ENCODE data around the gene CTTNBP2. TPM values are rescaled to one million over a fixed set of nuclear protein-coding genes. Genes with fewer than 3 reads are reported as not detected.
"Not testable (repeated sequence)": the region's sequence is repeated elsewhere in the genome, so short reads cannot be mapped to it uniquely, and the experiment has no call there.

Gene CTTNBP2
- total and polyA plus RNA-seq, 2 donors (not counting 1 experiment from before 2014, with no cell fraction given): 8.3 to 12.0 TPM

DNA sequence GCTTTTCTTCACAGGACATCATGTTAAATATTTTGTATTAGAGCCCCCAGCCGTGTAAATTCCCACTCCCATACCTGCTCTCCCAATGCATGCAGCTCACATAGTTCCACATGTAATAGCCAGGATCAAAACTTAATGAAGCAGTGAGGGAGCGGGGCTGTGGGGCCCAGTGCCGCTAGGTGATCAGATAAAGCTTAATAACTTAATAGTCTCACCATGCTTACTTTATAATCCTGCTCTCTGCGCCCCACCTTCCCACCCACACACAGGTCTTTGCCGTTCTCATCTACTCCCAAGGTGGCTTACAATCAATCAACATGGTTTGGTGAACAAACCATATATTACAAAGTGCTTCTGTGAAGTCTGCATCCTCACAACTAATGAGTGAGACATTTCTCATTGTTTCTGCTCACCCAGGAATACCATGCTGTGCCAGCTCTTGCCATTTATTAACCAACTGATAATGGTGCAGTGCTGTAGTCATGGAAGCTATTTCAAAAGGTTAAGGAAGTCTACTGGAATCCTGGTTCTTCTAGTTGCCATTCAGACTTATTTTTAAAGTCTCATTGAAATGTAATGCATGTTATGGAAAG, 156.4 kb downstream of the CTTNBP2 start:
- H3K9ac ChIP-seq (ENCODE audit: insufficient read depth, low read length): no peak overlapping the region
- no peak for TF ChIP-seq EZH2 (IDR thresholded peaks at IDR 0.05; ENCODE audit: low read length, missing control alignments)
- TF ChIP-seq CTCF (conservative IDR thresholded peaks at IDR 0.05 in 1 of 2, IDR thresholded peaks at IDR 0.05 in 1 of 2; ENCODE audit: low read depth in 1 of 2, low read length in 2 of 2): no peak
- H3K36me3 ChIP-seq (ENCODE audit: control insufficient read depth, insufficient read depth, low read length): no peaks in the 10 kb centered on the region
- no peaks in the 10 kb centered on the region for H4K20me1 ChIP-seq (ENCODE audit: control insufficient read depth, extremely low read depth, insufficient read depth, low read length)
- H3K79me2 ChIP-seq (ENCODE audit: control insufficient read depth, insufficient read depth, low read length): no peaks in the 10 kb centered on the region
- H3K4me3 ChIP-seq (replicated peaks in 1 of 4; ENCODE audit: control extremely low read depth in 1 of 4, insufficient read depth in 1 of 4, low read depth in 3 of 4, low read length in 4 of 4): no peak overlapping the region
- no peaks in the 10 kb centered on the region for H3K9me3 ChIP-seq (ENCODE audit: control insufficient read depth, insufficient read depth, low read depth, low read length)
- DNase-seq (ENCODE audit: low read depth in 2 of 2): no peak
- H2AFZ ChIP-seq (ENCODE audit: low read length): no peak overlapping the region
- H3K27ac ChIP-seq (ENCODE audit: insufficient read depth, low read length): no peak overlapping the region
- H3K27me3 ChIP-seq (ENCODE audit: control insufficient read depth, insufficient read depth, low read length): no peaks in the 10 kb centered on the region
- H3K4me1 ChIP-seq (ENCODE audit: control insufficient read depth, extremely low read depth, insufficient read depth, low read length): no peaks in the 10 kb centered on the region
- no peak overlapping the region for H3K4me2 ChIP-seq (ENCODE audit: extremely low read depth, insufficient read depth, low read length)

DNA sequence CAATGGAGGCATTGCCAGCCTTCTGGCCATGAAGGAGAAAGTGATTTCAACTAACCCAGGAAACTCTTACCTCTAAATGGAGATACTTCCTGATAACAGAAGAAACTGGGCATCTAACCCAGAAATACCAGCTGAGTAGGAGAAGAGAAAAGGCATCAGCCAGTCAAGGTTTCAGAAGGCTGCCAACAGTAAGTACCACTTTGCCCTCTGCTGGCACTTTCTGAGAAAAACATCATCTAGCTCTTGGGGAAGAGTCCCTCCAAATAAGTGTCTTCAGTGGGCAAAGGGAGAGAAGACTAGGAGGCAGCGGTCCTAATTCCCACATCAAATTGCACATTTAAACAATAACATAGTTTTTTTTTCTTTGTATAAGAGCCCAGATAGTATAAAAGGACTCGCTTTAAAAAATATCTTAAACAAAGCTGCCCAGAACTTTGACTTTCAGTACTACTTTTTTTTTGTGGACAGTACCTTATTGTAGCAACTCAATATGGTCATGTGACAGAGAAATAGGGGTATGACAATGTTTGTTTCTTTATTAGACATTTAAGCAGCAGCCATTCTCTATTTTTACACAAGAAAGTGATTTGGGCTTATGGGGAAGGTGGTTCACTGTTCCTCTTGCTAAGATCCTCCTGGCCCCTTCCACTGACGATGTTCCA, 157.3 kb downstream of the CTTNBP2 start:
- Histone ChIP-seq H3K36me3 (ENCODE audit: control insufficient read depth, insufficient read depth, low read length) (no peaks in the 10 kb centered on the region), H3K4me3 (replicated peaks in 1 of 4; ENCODE audit: control extremely low read depth in 1 of 4, insufficient read depth in 1 of 4, low read depth in 3 of 4, low read length in 4 of 4) (no peak overlapping the region), H4K20me1 (ENCODE audit: control insufficient read depth, extremely low read depth, insufficient read depth, low read length) (no peaks in the 10 kb centered on the region), H3K27me3 (ENCODE audit: control insufficient read depth, insufficient read depth, low read length) (no peaks in the 10 kb centered on the region), H3K9me3 (ENCODE audit: control insufficient read depth, insufficient read depth, low read depth, low read length) (no peaks in the 10 kb centered on the region), H3K9ac (ENCODE audit: insufficient read depth, low read length) (no peak overlapping the region), H2AFZ (ENCODE audit: low read length) (no peak overlapping the region), H3K79me2 (ENCODE audit: control insufficient read depth, insufficient read depth, low read length) (no peaks in the 10 kb centered on the region), H3K4me1 (ENCODE audit: control insufficient read depth, extremely low read depth, insufficient read depth, low read length) (no peaks in the 10 kb centered on the region), H3K4me2 (ENCODE audit: extremely low read depth, insufficient read depth, low read length) (no peak overlapping the region), H3K27ac (ENCODE audit: insufficient read depth, low read length) (no peak overlapping the region)
- TF ChIP-seq CTCF (conservative IDR thresholded peaks at IDR 0.05 in 1 of 2, IDR thresholded peaks at IDR 0.05 in 1 of 2; ENCODE audit: low read depth in 1 of 2, low read length in 2 of 2) (peak; percentile 59 to 67), EZH2 (IDR thresholded peaks at IDR 0.05; ENCODE audit: low read length, missing control alignments) (no peak)
- peak; percentile 52 to 76 for DNase-seq (ENCODE audit: low read depth in 2 of 2)

DNA sequence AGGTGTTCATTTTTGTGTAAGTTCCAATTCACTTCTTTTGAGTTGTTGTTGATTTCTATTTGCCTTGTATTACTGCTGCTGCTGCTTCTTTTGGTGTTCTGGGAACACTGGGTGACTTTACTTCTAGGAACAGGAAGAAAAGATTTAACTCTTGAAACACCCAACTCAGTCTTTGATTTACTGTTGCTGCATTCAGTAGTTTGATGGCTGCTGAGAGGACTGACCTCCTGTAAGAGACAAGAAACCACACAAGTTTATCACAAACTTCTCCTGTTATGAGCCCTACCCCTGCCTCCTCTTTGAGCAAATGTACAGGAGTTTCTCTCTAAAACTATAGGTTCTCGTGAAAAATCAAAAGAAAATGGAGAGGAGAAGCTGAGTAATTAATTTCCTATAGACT, 161.7 kb downstream of the CTTNBP2 start:
- H3K9me3 ChIP-seq (ENCODE audit: control insufficient read depth, insufficient read depth, low read depth, low read length): no peaks in the 10 kb centered on the region
- H4K20me1 ChIP-seq (ENCODE audit: control insufficient read depth, extremely low read depth, insufficient read depth, low read length): no peaks in the 10 kb centered on the region
- H3K9ac ChIP-seq (ENCODE audit: insufficient read depth, low read length): no peak overlapping the region
- no peak overlapping the region for H3K4me3 ChIP-seq (replicated peaks in 1 of 4; ENCODE audit: control extremely low read depth in 1 of 4, insufficient read depth in 1 of 4, low read depth in 3 of 4, low read length in 4 of 4)
- no peak overlapping the region for H3K27ac ChIP-seq (ENCODE audit: insufficient read depth, low read length)
- no peak for TF ChIP-seq CTCF (conservative IDR thresholded peaks at IDR 0.05 in 1 of 2, IDR thresholded peaks at IDR 0.05 in 1 of 2; ENCODE audit: low read depth in 1 of 2, low read length in 2 of 2)
- no peak for TF ChIP-seq EZH2 (IDR thresholded peaks at IDR 0.05; ENCODE audit: low read length, missing control alignments)
- no peaks in the 10 kb centered on the region for H3K27me3 ChIP-seq (ENCODE audit: control insufficient read depth, insufficient read depth, low read length)
- no peak for DNase-seq (ENCODE audit: low read depth in 2 of 2)
- no peaks in the 10 kb centered on the region for H3K79me2 ChIP-seq (ENCODE audit: control insufficient read depth, insufficient read depth, low read length)
- no peaks in the 10 kb centered on the region for H3K36me3 ChIP-seq (ENCODE audit: control insufficient read depth, insufficient read depth, low read length)
- no peak overlapping the region for H2AFZ ChIP-seq (ENCODE audit: low read length)
- no peak overlapping the region for H3K4me2 ChIP-seq (ENCODE audit: extremely low read depth, insufficient read depth, low read length)
- H3K4me1 ChIP-seq (ENCODE audit: control insufficient read depth, extremely low read depth, insufficient read depth, low read length): no peaks in the 10 kb centered on the region

GRCh38 chr7:117708173-117708572, 165.1 kb downstream of the CTTNBP2 start:
- not testable (repeated sequence) for H3K36me3 ChIP-seq (ENCODE audit: control insufficient read depth, insufficient read depth, low read length); H3K4me3 ChIP-seq (replicated peaks in 1 of 4; ENCODE audit: control extremely low read depth in 1 of 4, insufficient read depth in 1 of 4, low read depth in 3 of 4, low read length in 4 of 4); H3K9me3 ChIP-seq (ENCODE audit: control insufficient read depth, insufficient read depth, low read depth, low read length); H3K9ac ChIP-seq (ENCODE audit: insufficient read depth, low read length); H3K27ac ChIP-seq (ENCODE audit: insufficient read depth, low read length); H3K4me1 ChIP-seq (ENCODE audit: control insufficient read depth, extremely low read depth, insufficient read depth, low read length); DNase-seq (ENCODE audit: low read depth in 2 of 2); H3K79me2 ChIP-seq (ENCODE audit: control insufficient read depth, insufficient read depth, low read length); H3K27me3 ChIP-seq (ENCODE audit: control insufficient read depth, insufficient read depth, low read length); H2AFZ ChIP-seq (ENCODE audit: low read length); H3K4me2 ChIP-seq (ENCODE audit: extremely low read depth, insufficient read depth, low read length); H4K20me1 ChIP-seq (ENCODE audit: control insufficient read depth, extremely low read depth, insufficient read depth, low read length)

All from fibroblast of lung (primary cell).